HG03103 (cell line): ENCODE data around the gene NEDD4.
"Not testable (repeated sequence)": the region's sequence is repeated elsewhere in the genome, so short reads cannot be mapped to it uniquely, and the experiment has no call there.

Experiments used
- ATAC-seq: cut with Tn5 transposase; IDR thresholded peaks from one replicate; pipeline ENCODE4 v1.9.1; 2021; ENCODE audit warnings: low read depth; ENCODE audit not compliant: unreplicated experiment

NEDD4 gene

DNA sequence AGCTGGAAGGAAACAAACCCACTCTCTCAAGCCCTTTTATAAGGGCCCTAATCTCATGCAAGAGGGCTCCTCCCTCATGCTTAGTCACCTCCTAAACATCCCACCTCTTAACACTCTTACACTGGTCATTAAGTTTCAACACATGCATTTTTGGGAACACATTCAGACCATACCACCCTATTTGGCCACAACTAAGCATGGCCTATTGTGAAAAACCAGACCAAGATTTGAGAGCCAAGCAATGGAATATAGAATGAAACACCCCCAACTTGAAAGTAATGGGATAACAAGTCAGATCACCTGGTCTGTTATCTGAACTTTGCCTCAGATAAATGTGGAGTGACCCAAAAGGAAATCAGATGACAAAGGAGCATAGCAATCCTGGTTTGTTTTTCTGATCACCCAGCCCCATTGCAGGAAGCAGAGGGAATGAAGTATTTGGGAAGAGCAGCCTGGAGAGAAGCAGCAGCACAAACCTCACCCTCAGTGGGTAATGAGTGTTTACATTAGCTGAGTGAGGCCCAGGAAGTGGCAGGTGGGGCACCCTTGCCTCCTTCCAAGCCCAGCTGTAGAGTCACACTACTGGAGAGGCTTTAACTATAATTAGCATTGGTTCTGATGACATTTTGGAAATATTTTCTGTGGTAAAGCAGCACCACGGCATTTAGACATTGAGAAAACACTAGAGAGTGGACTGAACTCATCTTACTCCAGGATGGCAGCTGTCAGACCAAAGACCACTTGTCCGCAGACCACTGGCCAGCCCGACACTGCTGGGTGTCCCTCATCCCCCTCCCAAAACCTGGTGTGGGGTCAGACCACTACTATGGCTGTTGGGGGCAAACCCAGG, 201.6 kb downstream of the NEDD4 start:
- no peak for ATAC-seq

DNA sequence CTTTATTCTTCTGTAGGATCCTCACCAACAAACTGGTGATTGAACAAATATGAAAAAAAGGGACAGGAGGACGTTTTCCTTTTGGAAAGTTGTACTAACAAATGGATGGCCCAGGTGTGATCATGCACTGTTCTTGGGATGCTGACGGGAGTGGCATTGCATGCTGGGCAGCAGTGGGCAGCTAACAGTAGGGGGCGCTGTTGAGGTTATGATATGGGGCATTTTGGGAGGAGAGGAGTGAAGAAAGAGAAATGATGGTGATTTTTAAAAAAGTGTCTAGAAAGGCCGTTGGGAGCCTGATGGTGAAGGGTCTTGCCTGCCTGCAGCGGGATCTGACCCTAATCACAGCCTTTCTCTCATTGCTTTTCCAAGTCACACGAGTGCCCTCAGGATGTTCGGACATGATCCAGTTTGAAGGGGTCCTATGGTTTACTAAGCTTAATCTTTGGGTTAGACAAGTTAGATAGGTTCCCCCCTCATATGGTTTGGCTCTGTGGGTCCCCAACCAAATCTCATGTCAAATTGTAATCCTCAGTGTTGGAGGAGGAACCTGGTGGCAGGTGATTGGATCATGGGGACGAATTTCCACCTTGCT, 204.2 kb downstream of the NEDD4 start:
- no peak for ATAC-seq

DNA sequence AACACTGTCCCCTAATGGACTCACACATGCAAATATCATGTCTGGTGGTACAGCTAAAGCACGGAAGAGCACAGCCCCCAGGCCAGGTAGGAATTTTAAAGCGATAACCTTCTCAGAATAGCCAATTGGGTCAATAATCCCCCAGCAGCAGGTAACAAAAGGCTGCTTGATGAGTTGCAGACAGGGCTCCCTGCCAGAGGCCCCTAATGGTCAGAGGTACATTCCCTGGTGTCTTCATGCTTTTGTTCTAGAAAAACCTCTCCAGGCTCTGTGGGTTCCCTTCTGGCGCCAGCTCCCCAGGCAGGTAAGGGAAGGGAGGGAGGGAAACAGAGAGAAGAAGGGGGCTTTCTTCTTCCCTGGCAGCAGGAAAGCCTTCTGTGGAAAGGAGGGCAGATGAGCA, 207.1 kb downstream of the NEDD4 start:
- no peak for ATAC-seq

DNA sequence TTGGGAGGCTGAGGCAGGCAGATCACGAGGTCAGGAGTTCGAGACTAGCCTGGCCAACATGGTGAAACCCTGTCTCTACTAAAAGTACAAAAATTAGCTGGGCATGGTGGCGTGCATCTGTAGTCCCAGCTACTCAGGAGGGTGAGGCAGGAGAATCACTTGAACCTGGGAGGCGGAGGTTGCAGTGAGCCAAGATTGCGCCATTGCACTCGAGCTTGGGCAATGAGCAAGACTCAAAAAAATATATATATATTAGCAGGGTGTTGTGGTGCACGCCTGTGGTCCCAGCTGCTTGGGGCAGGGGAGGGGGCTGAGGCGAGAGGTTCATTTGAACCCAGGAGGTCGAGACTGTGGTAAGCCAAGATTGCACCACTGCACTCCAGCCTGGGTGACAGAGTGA, 207.8 kb downstream of the NEDD4 start:
- ATAC-seq, result not testable (repeated sequence)

DNA sequence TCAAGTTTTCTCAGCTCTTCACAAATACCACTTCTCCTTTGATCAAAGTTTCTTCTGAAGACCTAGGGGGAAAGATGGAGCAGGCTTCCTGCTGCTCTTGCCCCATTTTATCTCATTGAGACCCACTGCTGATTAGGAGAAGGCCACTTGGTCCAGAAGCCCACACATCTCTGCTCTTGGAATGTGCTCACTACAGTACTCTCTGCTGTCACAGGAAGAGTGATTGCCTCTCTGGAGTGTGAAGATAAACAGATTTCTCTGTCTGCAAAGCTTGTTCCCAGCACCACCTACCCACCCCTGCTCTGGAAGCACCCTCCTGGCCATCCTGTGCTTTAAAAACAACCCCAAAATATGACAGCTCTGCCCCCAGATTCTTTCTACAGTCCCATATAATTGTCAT, 209.1 kb downstream of the NEDD4 start:
- ATAC-seq, result no peak

DNA sequence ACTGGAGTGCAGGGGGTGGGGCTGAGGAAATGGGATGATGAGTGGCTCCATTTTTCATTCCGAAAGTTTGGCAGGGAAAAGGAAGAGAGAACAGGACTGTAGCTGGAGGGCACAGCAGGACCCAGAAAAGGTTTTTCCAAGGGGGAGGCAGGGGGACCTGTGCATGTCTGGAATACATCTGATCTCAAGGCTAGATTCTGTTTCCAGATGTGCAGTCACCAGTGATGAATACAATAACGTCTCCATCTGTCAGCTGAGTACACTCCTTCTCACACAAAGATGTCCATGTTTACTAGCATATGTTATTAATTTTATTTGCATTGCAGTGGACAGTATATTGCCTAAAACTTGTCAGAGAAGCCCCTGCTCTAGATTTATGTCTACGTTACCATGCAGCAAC, 210.5 kb downstream of the NEDD4 start:
- no peak for ATAC-seq

DNA sequence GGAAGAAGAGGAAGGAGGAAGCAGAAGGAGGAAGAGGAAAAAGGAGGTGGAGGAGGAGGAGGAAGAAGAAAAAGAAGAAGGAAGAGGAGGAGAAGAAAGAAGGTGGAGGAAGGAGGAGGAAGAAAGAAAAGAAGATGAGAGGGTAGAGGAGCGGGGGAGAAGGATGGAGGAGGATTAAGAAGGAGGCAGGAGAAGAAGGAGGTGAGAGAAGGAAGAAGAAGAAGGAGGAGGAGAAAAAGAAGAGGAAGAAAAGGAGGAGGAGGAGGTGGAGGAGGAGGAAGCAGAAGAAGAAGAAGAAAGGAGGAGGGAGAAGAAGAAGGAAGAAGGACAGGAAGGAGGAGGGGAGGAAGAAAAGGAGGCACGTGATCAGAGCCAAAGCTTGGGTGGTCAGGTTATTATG, 213.1 kb downstream of the NEDD4 start:
- ATAC-seq, result no peak

DNA sequence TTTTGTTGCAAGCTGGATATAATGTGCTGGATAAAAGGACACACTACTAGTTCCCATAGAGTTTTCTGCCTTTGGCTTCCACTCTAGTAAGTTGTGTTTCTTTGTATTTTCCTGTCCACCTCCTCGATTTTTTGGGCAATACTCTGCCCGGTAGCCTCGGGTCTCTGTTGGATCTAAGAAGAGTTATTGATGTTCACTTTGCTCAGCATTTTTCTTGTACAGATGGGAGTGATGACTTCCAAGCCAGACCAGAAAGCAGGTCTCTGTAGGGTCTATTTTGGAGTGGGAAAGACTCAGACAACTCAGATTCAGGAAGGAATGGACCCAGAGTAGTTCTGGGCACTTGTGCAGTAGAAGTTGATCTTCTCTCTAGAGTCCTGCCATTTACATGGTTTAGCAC, 214.5 kb downstream of the NEDD4 start:
- ATAC-seq, result no peak
